ENCODE results near the gene KIF18A.
"Not testable (repeated sequence)": the region's sequence is repeated elsewhere in the genome, so short reads cannot be mapped to it uniquely, and the experiment has no call there.

KIF18A gene

DNA sequence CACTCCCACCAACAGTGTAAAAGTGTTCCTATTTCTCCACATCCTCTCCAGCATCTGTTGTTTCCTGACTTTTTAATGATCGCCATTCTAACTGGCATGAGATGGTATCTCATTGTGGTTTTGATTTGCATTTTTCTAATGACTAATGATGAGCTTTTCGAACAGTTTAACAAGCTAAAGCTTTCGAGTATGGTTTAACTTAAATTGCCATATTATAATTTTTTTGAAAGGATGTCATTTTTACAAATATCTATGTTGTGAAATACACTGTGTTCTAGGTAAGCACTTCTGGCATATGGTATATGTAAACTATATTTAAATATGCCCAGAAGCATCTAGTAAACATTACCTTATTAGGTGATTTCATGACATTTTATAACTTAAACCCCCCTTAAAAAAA, 20.3 kb downstream of the KIF18A start:
- not testable (repeated sequence) for H3K27ac ChIP-seq (ENCODE audit: low read depth, low read length); H3K4me1 ChIP-seq (ENCODE audit: control insufficient read depth, insufficient read depth, low read length); H3K9ac ChIP-seq (ENCODE audit: low read length); H3K27me3 ChIP-seq (ENCODE audit: control insufficient read depth, insufficient read depth, low read length); H3K9me3 ChIP-seq (ENCODE audit: control insufficient read depth, insufficient read depth, low read depth, low read length); H3K4me3 ChIP-seq (ENCODE audit: low read depth, low read length)
- peaks cover 41% of the 10 kb centered on the region for H3K36me3 ChIP-seq (ENCODE audit: control insufficient read depth, insufficient read depth, low read length)

DNA sequence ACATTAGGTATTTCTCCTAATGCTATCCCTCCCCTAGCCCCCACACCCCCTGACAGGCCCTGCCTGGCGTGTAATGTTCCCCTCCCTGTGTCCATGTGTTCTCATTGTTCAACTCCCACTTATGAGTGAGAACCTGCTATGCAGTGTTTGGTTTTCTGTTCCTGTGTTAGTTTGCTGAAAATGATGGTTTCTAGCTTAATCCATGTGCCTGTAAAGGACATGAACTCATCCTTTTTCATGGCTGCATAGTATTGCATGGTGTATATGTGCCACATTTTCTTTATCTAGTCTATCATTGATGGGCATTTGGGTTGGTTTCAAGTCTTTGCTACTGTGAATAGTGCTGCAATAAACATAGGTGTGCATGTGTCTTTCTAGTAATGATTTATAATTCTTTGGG, 20.8 kb downstream of the KIF18A start:
- not testable (repeated sequence) for H3K4me3 ChIP-seq (ENCODE audit: low read depth, low read length); H3K27ac ChIP-seq (ENCODE audit: low read depth, low read length); H3K9me3 ChIP-seq (ENCODE audit: control insufficient read depth, insufficient read depth, low read depth, low read length); H3K27me3 ChIP-seq (ENCODE audit: control insufficient read depth, insufficient read depth, low read length); H3K9ac ChIP-seq (ENCODE audit: low read length); H3K4me1 ChIP-seq (ENCODE audit: control insufficient read depth, insufficient read depth, low read length)
- H3K36me3 ChIP-seq (ENCODE audit: control insufficient read depth, insufficient read depth, low read length), result peaks cover 46% of the 10 kb centered on the region

DNA sequence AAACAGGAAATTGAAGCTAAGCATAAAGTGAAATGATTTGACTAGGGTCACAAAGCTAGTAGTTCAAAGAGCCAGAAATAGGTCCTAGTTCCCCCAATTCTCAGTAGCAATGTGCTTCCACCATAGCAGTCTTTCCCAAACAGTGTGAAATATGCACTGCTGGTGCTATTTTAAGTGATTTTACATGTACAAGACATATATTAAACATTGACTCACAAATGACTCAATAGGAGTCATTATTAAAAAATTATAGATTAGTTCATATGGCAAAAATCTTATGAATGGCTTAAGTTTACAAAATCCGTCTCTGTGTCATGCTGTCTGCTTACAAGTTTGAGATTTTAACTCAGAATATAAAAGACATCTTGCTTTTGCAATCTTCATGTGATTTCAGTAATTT, 21.4 kb downstream of the KIF18A start:
- no peak overlapping the region for H3K27ac ChIP-seq (ENCODE audit: low read depth, low read length)

DNA sequence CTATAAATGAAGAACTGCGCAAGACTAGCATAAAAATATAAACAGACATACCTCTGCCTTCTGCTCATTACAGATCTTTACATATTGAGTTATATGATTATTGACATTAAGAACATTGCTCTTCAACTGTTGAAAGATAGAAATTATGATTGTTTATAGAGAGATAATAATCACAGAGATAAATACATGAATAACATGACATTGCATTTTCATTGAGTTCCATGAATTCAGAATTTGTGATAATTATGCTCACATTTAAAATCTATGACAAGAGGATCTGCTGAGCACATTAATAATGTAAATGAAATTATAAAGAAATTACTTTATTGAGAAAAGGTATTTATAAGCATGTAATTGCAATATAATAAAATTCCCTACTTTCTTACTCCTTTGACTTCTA, 24.8 kb downstream of the KIF18A start:
- H3K9me3 ChIP-seq (ENCODE audit: control insufficient read depth, insufficient read depth, low read depth, low read length), result no peaks in the 10 kb centered on the region
- H3K4me3 ChIP-seq (ENCODE audit: low read depth, low read length), result no peak overlapping the region
- H3K27me3 ChIP-seq (ENCODE audit: control insufficient read depth, insufficient read depth, low read length), result no peaks in the 10 kb centered on the region
- peaks cover 56% of the 10 kb centered on the region for H3K36me3 ChIP-seq (ENCODE audit: control insufficient read depth, insufficient read depth, low read length)
- no peaks in the 10 kb centered on the region for H3K4me1 ChIP-seq (ENCODE audit: control insufficient read depth, insufficient read depth, low read length)
- H3K27ac ChIP-seq (ENCODE audit: low read depth, low read length), result no peak overlapping the region
- no peak overlapping the region for H3K9ac ChIP-seq (ENCODE audit: low read length)

More for the DNA sequence above, 21.4 kb downstream of the KIF18A start:
- no peaks in the 10 kb centered on the region for H3K9me3 ChIP-seq (ENCODE audit: control insufficient read depth, insufficient read depth, low read depth, low read length)
- H3K4me3 ChIP-seq (ENCODE audit: low read depth, low read length), result no peak overlapping the region
- H3K4me1 ChIP-seq (ENCODE audit: control insufficient read depth, insufficient read depth, low read length), result no peaks in the 10 kb centered on the region
- H3K9ac ChIP-seq (ENCODE audit: low read length), result no peak overlapping the region
- peaks cover 52% of the 10 kb centered on the region for H3K36me3 ChIP-seq (ENCODE audit: control insufficient read depth, insufficient read depth, low read length)
- no peaks in the 10 kb centered on the region for H3K27me3 ChIP-seq (ENCODE audit: control insufficient read depth, insufficient read depth, low read length)

DNA sequence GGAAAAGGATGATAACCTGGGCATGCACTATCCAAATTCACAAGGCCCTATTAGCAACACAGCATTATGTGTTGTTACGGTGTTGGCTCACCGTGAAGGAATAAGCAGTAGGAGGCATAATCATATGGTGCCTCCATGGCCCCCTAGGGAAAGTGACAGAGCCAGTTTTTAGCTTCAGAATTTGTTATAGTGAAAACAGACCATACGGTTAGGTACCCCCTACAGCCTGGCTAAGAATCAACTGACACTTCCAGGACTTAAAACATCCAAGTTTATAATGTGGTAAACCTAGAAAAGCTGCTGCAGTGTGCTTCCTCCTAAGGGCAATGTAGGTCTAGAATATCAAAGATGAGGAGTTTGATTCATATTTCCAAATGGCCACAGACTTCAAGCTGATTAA, 30.4 kb downstream of the KIF18A start:
- Histone ChIP-seq H3K36me3 (ENCODE audit: control insufficient read depth, insufficient read depth, low read length) (peaks cover 73% of the 10 kb centered on the region), H3K27ac (ENCODE audit: low read depth, low read length) (no peak overlapping the region), H3K4me1 (ENCODE audit: control insufficient read depth, insufficient read depth, low read length) (no peaks in the 10 kb centered on the region), H3K9me3 (ENCODE audit: control insufficient read depth, insufficient read depth, low read depth, low read length) (no peaks in the 10 kb centered on the region), H3K27me3 (ENCODE audit: control insufficient read depth, insufficient read depth, low read length) (no peaks in the 10 kb centered on the region), H3K4me3 (ENCODE audit: low read depth, low read length) (no peak overlapping the region), H3K9ac (ENCODE audit: low read length) (no peak overlapping the region)

DNA sequence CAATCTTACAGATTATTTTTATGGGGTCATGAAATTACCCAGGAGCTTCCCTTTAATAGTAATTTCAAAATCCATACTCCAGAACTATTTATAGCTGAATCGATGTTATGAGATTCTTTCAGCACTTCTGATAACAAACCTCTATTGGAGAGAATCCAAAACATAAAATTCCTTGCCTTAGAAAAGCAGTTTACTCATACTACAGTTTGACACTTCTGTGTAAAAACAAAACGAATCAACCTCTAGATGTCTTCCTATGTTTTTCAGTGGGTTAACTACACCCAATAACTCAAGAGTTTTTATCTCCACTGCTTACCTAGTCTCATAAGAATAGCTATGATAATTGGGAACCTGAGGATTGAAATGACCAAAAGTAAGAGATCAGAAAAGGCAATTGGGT, 35.6 kb downstream of the KIF18A start:
- Histone ChIP-seq H3K9me3 (ENCODE audit: control insufficient read depth, insufficient read depth, low read depth, low read length) (no peaks in the 10 kb centered on the region), H3K4me1 (ENCODE audit: control insufficient read depth, insufficient read depth, low read length) (no peaks in the 10 kb centered on the region), H3K27ac (ENCODE audit: low read depth, low read length) (no peak overlapping the region), H3K4me3 (ENCODE audit: low read depth, low read length) (no peak overlapping the region), H3K36me3 (ENCODE audit: control insufficient read depth, insufficient read depth, low read length) (peaks cover 52% of the 10 kb centered on the region), H3K9ac (ENCODE audit: low read length) (no peak overlapping the region), H3K27me3 (ENCODE audit: control insufficient read depth, insufficient read depth, low read length) (no peaks in the 10 kb centered on the region)

DNA sequence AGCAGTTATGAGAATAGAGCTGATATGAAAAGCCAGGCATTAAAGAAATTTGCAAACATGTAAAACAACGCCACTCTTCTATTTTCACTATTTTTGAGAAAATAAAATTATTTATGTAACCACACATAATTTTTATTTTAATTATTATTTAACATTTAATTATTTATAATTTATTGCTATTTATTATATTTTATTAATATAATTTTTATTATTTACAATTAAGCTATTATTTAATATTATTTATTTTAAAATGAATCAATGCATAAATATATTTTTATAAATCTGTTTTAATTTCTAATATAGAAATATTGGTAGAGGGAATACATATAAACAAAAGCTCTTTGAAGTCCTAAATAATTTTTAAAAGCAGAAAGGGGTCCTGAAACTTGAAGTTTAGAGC, 36.7 kb downstream of the KIF18A start:
- H3K27me3 ChIP-seq (ENCODE audit: control insufficient read depth, insufficient read depth, low read length), result no peaks in the 10 kb centered on the region
- H3K4me3 ChIP-seq (ENCODE audit: low read depth, low read length), result no peak overlapping the region
- no peak overlapping the region for H3K27ac ChIP-seq (ENCODE audit: low read depth, low read length)
- H3K36me3 ChIP-seq (ENCODE audit: control insufficient read depth, insufficient read depth, low read length), result peaks cover 44% of the 10 kb centered on the region
- no peak overlapping the region for H3K9ac ChIP-seq (ENCODE audit: low read length)
- H3K9me3 ChIP-seq (ENCODE audit: control insufficient read depth, insufficient read depth, low read depth, low read length), result no peaks in the 10 kb centered on the region
- no peaks in the 10 kb centered on the region for H3K4me1 ChIP-seq (ENCODE audit: control insufficient read depth, insufficient read depth, low read length)

DNA sequence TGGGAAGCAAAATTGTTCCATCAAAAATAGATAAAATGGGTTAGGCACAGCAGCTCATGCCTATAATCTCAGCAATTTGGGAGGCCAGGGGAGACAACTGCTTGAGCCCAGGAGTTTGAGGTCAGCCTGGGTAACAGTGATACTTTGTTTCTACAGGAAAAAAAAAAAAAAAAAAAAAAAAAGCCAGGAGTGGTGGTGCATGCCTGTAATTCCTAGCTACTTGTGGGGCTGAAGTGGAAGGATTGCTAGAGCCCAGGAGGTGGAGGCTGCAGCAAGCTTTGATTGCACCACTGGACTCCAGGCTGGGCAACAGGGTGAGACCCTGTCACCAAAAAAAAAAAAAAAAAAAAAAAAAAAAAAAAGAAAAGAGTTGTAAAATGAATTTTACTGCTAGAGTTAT, 49.6 kb downstream of the KIF18A start:
- no peaks in the 10 kb centered on the region for H3K9me3 ChIP-seq (ENCODE audit: control insufficient read depth, insufficient read depth, low read depth, low read length)
- H3K27ac ChIP-seq (ENCODE audit: low read depth, low read length), result no peak overlapping the region
- H3K9ac ChIP-seq (ENCODE audit: low read length), result no peak overlapping the region
- H3K36me3 ChIP-seq (ENCODE audit: control insufficient read depth, insufficient read depth, low read length), result peaks cover 50% of the 10 kb centered on the region
- no peaks in the 10 kb centered on the region for H3K27me3 ChIP-seq (ENCODE audit: control insufficient read depth, insufficient read depth, low read length)
- no peak overlapping the region for H3K4me3 ChIP-seq (ENCODE audit: low read depth, low read length)
- no peaks in the 10 kb centered on the region for H3K4me1 ChIP-seq (ENCODE audit: control insufficient read depth, insufficient read depth, low read length)

DNA sequence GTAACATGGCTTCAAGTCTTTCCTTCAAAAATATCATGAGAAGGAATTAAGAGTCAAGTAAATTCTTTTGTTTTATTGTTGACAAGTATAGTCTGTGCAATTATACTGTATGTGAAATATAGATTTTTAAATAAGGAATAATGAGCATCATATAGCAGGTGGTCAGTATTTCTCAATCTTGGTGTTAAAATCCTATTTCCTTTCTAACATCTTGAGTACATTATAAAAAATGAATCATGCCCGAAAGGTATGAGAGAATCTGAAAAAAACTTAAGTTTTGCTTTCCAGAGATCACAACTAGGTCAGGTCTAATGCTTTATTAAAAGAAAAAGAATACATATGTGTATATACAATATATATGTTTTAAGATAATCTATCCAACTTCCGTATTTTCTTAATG, 53.1 kb downstream of the KIF18A start:
- H3K36me3 ChIP-seq (ENCODE audit: control insufficient read depth, insufficient read depth, low read length), result peaks cover 24% of the 10 kb centered on the region
- H3K4me3 ChIP-seq (ENCODE audit: low read depth, low read length), result no peak overlapping the region
- no peak overlapping the region for H3K27ac ChIP-seq (ENCODE audit: low read depth, low read length)
- H3K9me3 ChIP-seq (ENCODE audit: control insufficient read depth, insufficient read depth, low read depth, low read length), result no peaks in the 10 kb centered on the region
- H3K9ac ChIP-seq (ENCODE audit: low read length), result no peak overlapping the region
- no peaks in the 10 kb centered on the region for H3K4me1 ChIP-seq (ENCODE audit: control insufficient read depth, insufficient read depth, low read length)
- H3K27me3 ChIP-seq (ENCODE audit: control insufficient read depth, insufficient read depth, low read length), result no peaks in the 10 kb centered on the region

DNA sequence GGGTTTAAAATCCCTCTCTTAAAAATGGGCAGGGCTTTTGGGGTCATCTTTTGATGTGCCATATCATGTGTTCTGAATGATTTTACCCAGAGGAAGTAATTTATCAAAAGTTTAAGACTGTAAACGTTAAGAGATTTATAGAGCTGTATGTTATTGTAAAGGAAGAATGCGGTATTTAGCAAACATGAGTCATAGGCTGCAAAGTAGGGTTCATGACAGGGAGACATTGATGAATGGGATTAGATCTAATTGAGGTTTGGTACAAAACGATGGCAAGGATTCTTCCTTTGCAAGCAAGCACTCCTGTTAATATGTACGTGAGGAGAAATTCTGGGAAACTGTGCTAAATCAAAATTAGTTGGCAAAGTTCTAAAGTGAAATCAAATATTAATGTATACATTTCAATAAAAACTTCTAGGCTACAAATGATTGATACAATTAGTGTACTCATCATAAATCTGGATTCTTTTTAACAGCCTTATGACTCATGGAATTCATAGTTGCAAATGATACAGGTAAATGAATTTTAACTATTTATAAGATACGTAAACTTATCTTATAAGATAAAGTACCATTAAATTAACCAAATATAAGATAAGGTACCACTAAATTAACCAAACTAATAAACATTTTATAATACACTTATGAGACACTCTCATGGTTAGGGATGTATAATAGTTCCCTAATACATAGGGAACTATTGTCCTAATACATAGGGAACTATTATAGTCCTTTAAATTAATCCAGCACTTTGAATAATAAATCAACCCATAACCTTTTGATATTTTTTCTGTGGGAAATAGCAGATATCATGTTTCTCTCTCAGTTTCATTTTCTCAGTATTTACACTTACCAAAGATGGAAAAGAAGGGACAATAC, 58.4 kb downstream of the KIF18A start:
- no peaks in the 10 kb centered on the region for H3K36me3 ChIP-seq (ENCODE audit: control insufficient read depth, insufficient read depth, low read length)
- no peaks in the 10 kb centered on the region for H3K27me3 ChIP-seq (ENCODE audit: control insufficient read depth, insufficient read depth, low read length)
- no peak overlapping the region for H3K9ac ChIP-seq (ENCODE audit: low read length)
- no peaks in the 10 kb centered on the region for H3K9me3 ChIP-seq (ENCODE audit: control insufficient read depth, insufficient read depth, low read depth, low read length)
- no peak overlapping the region for H3K4me3 ChIP-seq (ENCODE audit: low read depth, low read length)
- no peak overlapping the region for H3K27ac ChIP-seq (ENCODE audit: low read depth, low read length)
- H3K4me1 ChIP-seq (ENCODE audit: control insufficient read depth, insufficient read depth, low read length), result no peaks in the 10 kb centered on the region

DNA sequence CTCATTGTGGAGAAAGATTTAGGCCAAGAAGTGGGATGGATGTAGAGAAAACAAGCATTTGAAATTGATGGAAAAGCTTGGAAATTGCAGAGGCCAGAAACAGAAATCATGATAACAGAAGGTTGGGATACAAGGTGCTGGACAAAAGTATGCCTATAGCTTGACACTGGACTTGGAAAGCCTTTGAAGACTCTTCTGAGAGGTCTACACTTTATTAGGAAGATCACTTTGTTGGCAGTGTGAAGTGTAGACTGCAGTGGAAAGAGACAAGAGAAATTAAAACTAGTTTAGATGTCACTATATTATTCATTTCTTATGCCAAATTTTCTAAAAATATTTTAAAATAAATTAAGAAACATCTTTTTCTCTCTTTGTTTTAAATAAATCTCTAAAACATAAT, 59.1 kb downstream of the KIF18A start:
- no peaks in the 10 kb centered on the region for H3K36me3 ChIP-seq (ENCODE audit: control insufficient read depth, insufficient read depth, low read length)
- H3K9me3 ChIP-seq (ENCODE audit: control insufficient read depth, insufficient read depth, low read depth, low read length), result no peaks in the 10 kb centered on the region
- H3K27ac ChIP-seq (ENCODE audit: low read depth, low read length), result no peak overlapping the region
- H3K4me3 ChIP-seq (ENCODE audit: low read depth, low read length), result no peak overlapping the region
- no peaks in the 10 kb centered on the region for H3K27me3 ChIP-seq (ENCODE audit: control insufficient read depth, insufficient read depth, low read length)
- H3K9ac ChIP-seq (ENCODE audit: low read length), result no peak overlapping the region
- no peaks in the 10 kb centered on the region for H3K4me1 ChIP-seq (ENCODE audit: control insufficient read depth, insufficient read depth, low read length)

Data from HUES6 (cell line).